GM18861 (cell line): ENCODE results near the gene AGTR2.
"Not testable (repeated sequence)": the region's sequence is repeated elsewhere in the genome, so short reads cannot be mapped to it uniquely, and the experiment has no call there.

Experiments used
- ATAC-seq: cut with Tn5 transposase; IDR thresholded peaks from one replicate; pipeline ENCODE4 v1.9.1; 2021; ENCODE audit not compliant: unreplicated experiment

Gene AGTR2, protein sequence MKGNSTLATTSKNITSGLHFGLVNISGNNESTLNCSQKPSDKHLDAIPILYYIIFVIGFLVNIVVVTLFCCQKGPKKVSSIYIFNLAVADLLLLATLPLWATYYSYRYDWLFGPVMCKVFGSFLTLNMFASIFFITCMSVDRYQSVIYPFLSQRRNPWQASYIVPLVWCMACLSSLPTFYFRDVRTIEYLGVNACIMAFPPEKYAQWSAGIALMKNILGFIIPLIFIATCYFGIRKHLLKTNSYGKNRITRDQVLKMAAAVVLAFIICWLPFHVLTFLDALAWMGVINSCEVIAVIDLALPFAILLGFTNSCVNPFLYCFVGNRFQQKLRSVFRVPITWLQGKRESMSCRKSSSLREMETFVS

DNA sequence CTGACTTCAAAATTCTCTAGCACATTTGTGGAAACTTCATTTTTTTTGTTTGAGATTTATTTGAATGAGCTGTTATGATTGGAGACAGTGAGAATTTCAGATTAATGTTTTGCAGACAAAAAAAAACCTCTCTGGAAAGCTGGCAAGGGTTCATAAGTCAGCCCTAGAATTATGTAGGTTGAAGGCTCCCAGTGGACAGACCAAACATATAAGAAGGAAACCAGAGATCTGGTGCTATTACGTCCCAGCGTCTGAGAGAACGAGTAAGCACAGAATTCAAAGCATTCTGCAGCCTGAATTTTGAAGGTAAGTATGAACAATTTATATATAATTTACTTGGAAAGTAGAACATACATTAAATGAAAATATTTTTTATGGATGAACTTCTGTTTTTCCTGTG is at the start of gene AGTR2:
TSS of gene AGTR2 (plus strand) at position 234 of the 400 bp plus-strand sequence. CDS start 1,537 bp downstream, outside the sequence.
- no peak for ATAC-seq

DNA sequence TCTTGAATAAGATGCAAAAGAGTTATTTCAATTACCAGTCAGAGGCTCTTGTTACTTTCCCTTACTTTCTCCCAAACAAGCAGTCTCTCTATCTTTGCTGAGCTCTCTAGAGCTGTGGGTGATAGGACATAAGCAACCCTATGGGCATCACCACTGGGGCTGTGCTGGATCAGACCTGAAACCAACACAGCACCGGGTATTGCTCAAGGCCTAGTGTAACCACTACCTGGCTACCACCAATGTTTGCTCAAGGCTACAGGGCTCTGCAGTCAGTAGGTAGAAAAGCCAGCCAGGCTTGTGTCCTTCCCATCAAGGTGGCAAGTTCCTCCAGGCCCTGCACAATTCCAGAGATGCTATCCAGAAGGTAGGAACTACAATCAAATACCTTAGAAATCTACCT is 35.3 kb upstream of the AGTR2 start:
- no peak for ATAC-seq

GRCh38 chrX:116141270-116141669 is 29.3 kb upstream of the AGTR2 start:
- not testable (repeated sequence) for ATAC-seq

GRCh38 chrX:116142976-116143375 is 27.6 kb upstream of the AGTR2 start:
- no peak for ATAC-seq

DNA sequence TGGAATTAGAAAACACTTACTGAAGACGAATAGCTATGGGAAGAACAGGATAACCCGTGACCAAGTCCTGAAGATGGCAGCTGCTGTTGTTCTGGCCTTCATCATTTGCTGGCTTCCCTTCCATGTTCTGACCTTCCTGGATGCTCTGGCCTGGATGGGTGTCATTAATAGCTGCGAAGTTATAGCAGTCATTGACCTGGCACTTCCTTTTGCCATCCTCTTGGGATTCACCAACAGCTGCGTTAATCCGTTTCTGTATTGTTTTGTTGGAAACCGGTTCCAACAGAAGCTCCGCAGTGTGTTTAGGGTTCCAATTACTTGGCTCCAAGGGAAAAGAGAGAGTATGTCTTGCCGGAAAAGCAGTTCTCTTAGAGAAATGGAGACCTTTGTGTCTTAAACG is 2.4 kb downstream of the AGTR2 start:
- ATAC-seq, result no peak

GRCh38 chrX:116181300-116181699 is 10.8 kb downstream of the AGTR2 start:
- no peak for ATAC-seq

- ATAC-seq, result no peak
Observed at GRCh38 chrX:116185163-116185562, 14.6 kb downstream of the AGTR2 start.

DNA sequence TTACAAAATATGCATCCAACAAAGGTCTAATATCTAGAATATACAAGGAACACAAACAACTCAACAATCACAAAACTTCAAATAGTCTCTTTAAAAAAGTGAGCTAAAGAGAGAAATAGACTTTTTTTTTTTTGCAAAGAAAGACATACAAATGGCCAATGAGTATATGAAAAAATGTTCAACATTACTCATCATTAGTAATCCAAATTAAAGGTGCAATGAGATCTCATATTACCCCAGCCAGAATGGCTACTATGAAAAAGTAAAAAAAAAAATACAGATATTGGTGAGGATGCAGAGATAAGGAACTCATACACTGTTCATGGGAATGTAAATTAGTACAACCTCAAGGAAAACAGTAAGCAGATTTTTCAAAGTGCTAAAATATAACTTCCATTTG is 24.1 kb downstream of the AGTR2 start:
- ATAC-seq, result no peak

- no peak for ATAC-seq
Observed at GRCh38 chrX:116198235-116198634, 27.7 kb downstream of the AGTR2 start.

DNA sequence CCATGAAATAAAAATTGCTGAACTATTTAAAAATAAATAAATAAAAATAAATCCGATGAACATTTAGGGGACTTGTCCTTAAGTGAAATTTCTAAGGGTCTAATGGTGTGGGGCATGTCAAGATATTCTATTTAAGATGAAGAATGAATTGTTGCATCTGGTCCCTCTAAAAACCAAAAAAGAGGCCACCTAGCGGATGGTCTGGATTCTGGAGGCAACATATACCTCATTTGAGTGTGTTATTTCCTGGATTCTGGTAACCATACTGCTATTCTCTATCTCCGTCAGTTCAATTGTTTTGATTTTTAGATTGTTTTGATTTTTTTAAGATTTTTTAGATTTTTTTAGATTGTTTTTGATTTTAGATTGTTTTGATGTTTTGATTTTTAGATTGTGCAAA is 28.3 kb downstream of the AGTR2 start:
- ATAC-seq, result no peak

DNA sequence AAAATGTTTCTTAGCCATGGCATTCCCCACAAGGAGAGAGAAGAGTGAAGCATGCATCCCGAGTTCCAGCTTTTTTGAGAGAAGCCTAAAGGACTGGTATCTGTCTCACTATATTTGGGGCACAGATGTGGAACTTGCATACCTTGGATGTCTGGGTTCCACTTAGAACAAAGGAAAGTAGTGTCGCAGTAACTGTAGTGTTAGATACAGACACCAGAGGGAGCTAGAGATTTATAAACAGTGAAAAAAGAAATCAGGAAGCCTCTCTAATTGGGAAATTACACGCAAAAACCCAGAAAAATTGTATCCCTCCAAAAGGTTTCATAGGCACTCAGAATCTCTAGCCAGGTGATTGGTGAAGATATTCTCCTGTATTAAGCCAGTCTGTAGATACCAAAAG is 34.4 kb downstream of the AGTR2 start:
- ATAC-seq, result no peak

GRCh38 chrX:116213262-116213661 is 42.7 kb downstream of the AGTR2 start:
- no peak for ATAC-seq

DNA sequence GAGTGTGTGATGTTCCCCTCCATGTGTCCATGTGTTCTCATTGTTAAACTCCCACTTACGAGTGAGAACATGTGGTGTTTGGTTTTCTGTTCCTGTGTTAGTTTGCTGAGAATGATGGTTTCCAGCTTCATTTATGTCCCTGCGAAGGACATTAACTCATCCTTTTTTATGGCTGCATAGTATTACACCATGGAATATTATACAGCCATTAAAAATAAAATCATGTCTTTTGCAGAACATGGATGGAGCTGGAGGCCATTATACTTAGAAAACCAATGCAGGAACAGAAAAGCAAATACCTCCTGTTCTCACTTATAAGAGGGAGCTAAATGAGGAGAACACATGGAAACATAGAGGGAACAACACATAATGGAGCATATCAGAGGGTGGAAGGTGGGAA is 46.5 kb downstream of the AGTR2 start:
- not testable (repeated sequence) for ATAC-seq
